GM13977 (cell line): ENCODE results near the gene MMP3.

Source experiments
- DNase-seq: peaks from one replicate; pipeline ENCODE4 v3.0.0; 2012; ENCODE audit warnings: low spot score
- in situ Hi-C: fragments of 300-500 bp; cut with MboI; formaldehyde crosslinking; loops from one replicate; pipeline ENCODE4 v1.12.0; 2022; ENCODE audit warnings: low sequenced_read_pairs, low pct_unique_long_range_greater_than_20kb, mixed read lengths, inconsistent platforms; ENCODE audit not compliant: unreplicated experiment
- TF ChIP-seq, protein P1 (sequence below): IDR thresholded peaks from 2 replicates; pipeline ENCODE4 v1.5.1; 2012; ENCODE audit warnings: mild to moderate bottlenecking, control low read depth; ENCODE audit not compliant: insufficient read depth; ENCODE audit errors: extremely low read depth, missing control alignments

The MMP3 gene

GRCh38 chr11:102843489-102843888 lies at the start of gene MMP3:
Gene MMP3, minus strand, starts transcription at chr11:102843609. Its CDS starts 63 bp downstream, at chr11:102843546.
- DNase-seq, result no peak
- in situ Hi-C loops, result no loop called here
- TF ChIP-seq, protein P1, sequence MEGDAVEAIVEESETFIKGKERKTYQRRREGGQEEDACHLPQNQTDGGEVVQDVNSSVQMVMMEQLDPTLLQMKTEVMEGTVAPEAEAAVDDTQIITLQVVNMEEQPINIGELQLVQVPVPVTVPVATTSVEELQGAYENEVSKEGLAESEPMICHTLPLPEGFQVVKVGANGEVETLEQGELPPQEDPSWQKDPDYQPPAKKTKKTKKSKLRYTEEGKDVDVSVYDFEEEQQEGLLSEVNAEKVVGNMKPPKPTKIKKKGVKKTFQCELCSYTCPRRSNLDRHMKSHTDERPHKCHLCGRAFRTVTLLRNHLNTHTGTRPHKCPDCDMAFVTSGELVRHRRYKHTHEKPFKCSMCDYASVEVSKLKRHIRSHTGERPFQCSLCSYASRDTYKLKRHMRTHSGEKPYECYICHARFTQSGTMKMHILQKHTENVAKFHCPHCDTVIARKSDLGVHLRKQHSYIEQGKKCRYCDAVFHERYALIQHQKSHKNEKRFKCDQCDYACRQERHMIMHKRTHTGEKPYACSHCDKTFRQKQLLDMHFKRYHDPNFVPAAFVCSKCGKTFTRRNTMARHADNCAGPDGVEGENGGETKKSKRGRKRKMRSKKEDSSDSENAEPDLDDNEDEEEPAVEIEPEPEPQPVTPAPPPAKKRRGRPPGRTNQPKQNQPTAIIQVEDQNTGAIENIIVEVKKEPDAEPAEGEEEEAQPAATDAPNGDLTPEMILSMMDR, result no peak

DNA sequence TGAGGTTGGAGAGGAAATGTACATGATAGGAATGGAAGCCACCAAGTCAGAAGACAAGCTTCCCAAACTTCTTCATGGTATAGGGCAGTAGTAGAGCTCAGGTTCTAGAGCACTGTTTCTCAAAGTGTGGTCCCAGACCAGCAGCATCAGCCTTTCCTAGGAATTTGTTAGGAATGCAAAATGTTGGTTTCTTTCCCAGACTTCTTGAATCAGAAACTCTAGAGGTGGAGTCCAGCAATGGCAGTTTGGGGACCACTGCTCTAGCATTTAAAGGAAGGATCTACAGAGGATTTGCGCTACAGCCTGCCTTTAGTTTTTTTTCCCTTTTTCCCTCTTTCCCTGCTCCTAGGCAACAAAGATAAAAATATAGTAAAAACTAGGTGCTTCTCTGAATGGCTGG lies 48.3 kb upstream of the MMP3 start:
- DNase-seq, result no peak
- in situ Hi-C loops, result no loop called here
- TF ChIP-seq, protein P1, result no peak

- DNase-seq, result no peak
- in situ Hi-C loops, result no loop called here
- TF ChIP-seq, protein P1, result no peak
These were observed 43.6 kb upstream of the MMP3 start for GRCh38 chr11:102886999-102887398.

GRCh38 chr11:102883141-102883540 lies 39.7 kb upstream of the MMP3 start:
- in situ Hi-C loops, result no loop called here
- TF ChIP-seq, protein P1, result no peak
- DNase-seq, result no peak

GRCh38 chr11:102882389-102883024 lies 39.1 kb upstream of the MMP3 start:
- peak; percentile 21 for DNase-seq

GRCh38 chr11:102879801-102880200 lies 36.4 kb upstream of the MMP3 start:
- TF ChIP-seq, protein P1, result no peak
- in situ Hi-C loops, result no loop called here
- DNase-seq, result no peak

More at GRCh38 chr11:102882389-102883024, 39.1 kb upstream of the MMP3 start:
- in situ Hi-C loops, result no loop called here
- TF ChIP-seq, protein P1, result no peak

- no peak for DNase-seq
- in situ Hi-C loops, result no loop called here
- TF ChIP-seq, protein P1, result no peak
These were observed 35.2 kb upstream of the MMP3 start for GRCh38 chr11:102878595-102878994.
